ENCODE results near the gene PARG. TPM values are rescaled to one million over a fixed set of nuclear protein-coding genes. Genes with fewer than 3 reads are reported as not detected.

Gene PARG
- polyA plus RNA-seq, 1 donor (not counting 4 experiments of a cell fraction or from before 2014, with no cell fraction given): 18.6 TPM

GRCh38 chr10:49831352-49832035 lies 110.3 kb downstream of the PARG start:
- H3K27me3 ChIP-seq (ENCODE audit: control insufficient read depth, extremely low read depth, insufficient read depth, low read length): no peaks in the 10 kb centered on the region
- no peak for TF ChIP-seq EZH2 (IDR thresholded peaks at IDR 0.05; ENCODE audit: low read length)
- TF ChIP-seq CTCF (optimal IDR thresholded peaks at IDR 0.05 in 1 of 3, IDR thresholded peaks at IDR 0.05 in 1 of 3, conservative IDR thresholded peaks at IDR 0.05 in 1 of 3; ENCODE audit: extremely low read depth in 1 of 3, insufficient read depth in 2 of 3, low read length in 3 of 3): no peak

GRCh38 chr10:49830846-49831245 lies 111.0 kb downstream of the PARG start:
- no peaks in the 10 kb centered on the region for H3K79me2 ChIP-seq (ENCODE audit: control insufficient read depth, insufficient read depth, low read length)
- peaks cover 3% of the 10 kb centered on the region in 2 experiments for H3K36me3 ChIP-seq (ENCODE audit: control insufficient read depth in 2 of 2, extremely low read depth in 1 of 2, insufficient read depth in 2 of 2, low read length in 2 of 2)
- no peaks in the 10 kb centered on the region for H4K20me1 ChIP-seq (ENCODE audit: control insufficient read depth, extremely low read depth, insufficient read depth, low read length)
- no peaks in the 10 kb centered on the region for H3K9me3 ChIP-seq (ENCODE audit: control insufficient read depth, low read depth, low read length)
- TF ChIP-seq EZH2 (IDR thresholded peaks at IDR 0.05; ENCODE audit: low read length) (no peak), CTCF (optimal IDR thresholded peaks at IDR 0.05 in 1 of 3, IDR thresholded peaks at IDR 0.05 in 1 of 3, conservative IDR thresholded peaks at IDR 0.05 in 1 of 3; ENCODE audit: extremely low read depth in 1 of 3, insufficient read depth in 2 of 3, low read length in 3 of 3) (no peak)
- peaks cover 5% of the 10 kb centered on the region for H3K4me1 ChIP-seq (ENCODE audit: control insufficient read depth, extremely low read depth, insufficient read depth, low read length)
- dilution Hi-C loops (cut with MboI; ENCODE audit: extremely low pct_ligation_motif_present, low sequenced_read_pairs): no loop called here
- no peaks in the 10 kb centered on the region for H3K27me3 ChIP-seq (ENCODE audit: control insufficient read depth, extremely low read depth, insufficient read depth, low read length)
- no peak for FAIRE-seq
- H3K9ac ChIP-seq (ENCODE audit: control insufficient read depth, extremely low read depth, insufficient read depth, low read length): no peak overlapping the region
- H2AFZ ChIP-seq (ENCODE audit: control insufficient read depth, low read length): no peak overlapping the region
- no peak for DNase-seq (ENCODE audit: low read depth, low spot score)
- H3K27ac ChIP-seq (ENCODE audit: control insufficient read depth, insufficient read depth, low read length): no peak overlapping the region
- no peaks in the 10 kb centered on the region for H3K9me1 ChIP-seq (ENCODE audit: control insufficient read depth, extremely low read depth, insufficient read depth, low read length)
- H3K4me2 ChIP-seq (ENCODE audit: control insufficient read depth, extremely low read depth, insufficient read depth, low read depth, low read length): no peak overlapping the region
- H3K4me3 ChIP-seq (ENCODE audit: control insufficient read depth in 2 of 3, extremely low read depth in 1 of 3, insufficient read depth in 2 of 3, low read depth in 1 of 3, low read length in 3 of 3): no peak overlapping the region

More at GRCh38 chr10:49831352-49832035, 110.3 kb downstream of the PARG start:
- no peaks in the 10 kb centered on the region for H3K9me3 ChIP-seq (ENCODE audit: control insufficient read depth, low read depth, low read length)
- FAIRE-seq (no peak), DNase-seq (ENCODE audit: low read depth, low spot score) (no peak)
- H2AFZ ChIP-seq (ENCODE audit: control insufficient read depth, low read length): no peak overlapping the region
- no peaks in the 10 kb centered on the region for H3K9me1 ChIP-seq (ENCODE audit: control insufficient read depth, extremely low read depth, insufficient read depth, low read length)
- H3K36me3 ChIP-seq (ENCODE audit: control insufficient read depth in 2 of 2, extremely low read depth in 1 of 2, insufficient read depth in 2 of 2, low read length in 2 of 2): peaks cover 3 to 5% of the 10 kb centered on the region in 2 experiments
- no peaks in the 10 kb centered on the region for H4K20me1 ChIP-seq (ENCODE audit: control insufficient read depth, extremely low read depth, insufficient read depth, low read length)
- no peak overlapping the region for H3K4me2 ChIP-seq (ENCODE audit: control insufficient read depth, extremely low read depth, insufficient read depth, low read depth, low read length)
- dilution Hi-C loops (cut with MboI; ENCODE audit: extremely low pct_ligation_motif_present, low sequenced_read_pairs): no loop called here
- H3K4me3 ChIP-seq (ENCODE audit: control insufficient read depth in 2 of 3, extremely low read depth in 1 of 3, insufficient read depth in 2 of 3, low read depth in 1 of 3, low read length in 3 of 3): no peak overlapping the region
- H3K9ac ChIP-seq (ENCODE audit: control insufficient read depth, extremely low read depth, insufficient read depth, low read length): no peak overlapping the region
- no peaks in the 10 kb centered on the region for H3K79me2 ChIP-seq (ENCODE audit: control insufficient read depth, insufficient read depth, low read length)
- peaks cover 5% of the 10 kb centered on the region for H3K4me1 ChIP-seq (ENCODE audit: control insufficient read depth, extremely low read depth, insufficient read depth, low read length)
- H3K27ac ChIP-seq (ENCODE audit: control insufficient read depth, insufficient read depth, low read length): no peak overlapping the region
